HG02623 (cell line): ENCODE measurements around the gene NMNAT2.

Source experiments
- ATAC-seq: cut with Tn5 transposase; IDR thresholded peaks from one replicate; pipeline ENCODE4 v1.9.1; 2021; ENCODE audit warnings: moderate library complexity; ENCODE audit not compliant: unreplicated experiment

The NMNAT2 gene

GRCh38 chr1:183366116-183366515 is 52.1 kb downstream of the NMNAT2 start:
- no peak for ATAC-seq

GRCh38 chr1:183365676-183366075 is 52.5 kb downstream of the NMNAT2 start:
- ATAC-seq = no peak

- ATAC-seq = no peak
Measured at GRCh38 chr1:183365093-183365492, 53.1 kb downstream of the NMNAT2 start.

GRCh38 chr1:183363972-183364371 is 54.2 kb downstream of the NMNAT2 start:
- no peak for ATAC-seq

GRCh38 chr1:183361081-183361480 is 57.1 kb downstream of the NMNAT2 start:
- no peak for ATAC-seq

- no peak for ATAC-seq
Measured at GRCh38 chr1:183360473-183360872, 57.7 kb downstream of the NMNAT2 start.

- no peak for ATAC-seq
Measured at GRCh38 chr1:183356534-183357182, 61.5 kb downstream of the NMNAT2 start.

GRCh38 chr1:183355797-183356196 is 62.4 kb downstream of the NMNAT2 start:
- no peak for ATAC-seq

- no peak for ATAC-seq
Measured at GRCh38 chr1:183355181-183355580, 63.0 kb downstream of the NMNAT2 start.

- ATAC-seq = no peak
Measured at GRCh38 chr1:183353597-183353996, 64.6 kb downstream of the NMNAT2 start.

- ATAC-seq = no peak
Measured at GRCh38 chr1:183349201-183349711, 68.9 kb downstream of the NMNAT2 start.

GRCh38 chr1:183346276-183346732 is 71.9 kb downstream of the NMNAT2 start:
- ATAC-seq = no peak

GRCh38 chr1:183339556-183340167 is 78.5 kb downstream of the NMNAT2 start:
- no peak for ATAC-seq

GRCh38 chr1:183331091-183331742 is 87.0 kb downstream of the NMNAT2 start:
- ATAC-seq = no peak

GRCh38 chr1:183330335-183330734 is 87.8 kb downstream of the NMNAT2 start:
- ATAC-seq = no peak

- ATAC-seq = no peak
Measured at GRCh38 chr1:183328371-183328770, 89.8 kb downstream of the NMNAT2 start.

GRCh38 chr1:183327434-183328290 is 90.5 kb downstream of the NMNAT2 start:
- ATAC-seq = no peak

- no peak for ATAC-seq
Measured at GRCh38 chr1:183323849-183324683, 94.1 kb downstream of the NMNAT2 start.

- no peak for ATAC-seq
Measured at GRCh38 chr1:183319606-183320005, 98.6 kb downstream of the NMNAT2 start.

GRCh38 chr1:183319051-183319450 is 99.1 kb downstream of the NMNAT2 start:
- no peak for ATAC-seq
